Measurements from ENCODE around the gene GALM.

The GALM gene

GRCh38 chr2:38648107-38648761 lies 17.7 kb upstream of the GALM start:
- H3K4me1 Mint-ChIP-seq: no peaks in the 10 kb centered on the region
- peaks cover 4% of the 10 kb centered on the region for H3K27me3 Mint-ChIP-seq (ENCODE audit: low read depth)
- no peaks in the 10 kb centered on the region for H3K36me3 Mint-ChIP-seq (ENCODE audit: low read depth)
- no peak overlapping the region for H3K4me3 Mint-ChIP-seq
- H3K27ac Mint-ChIP-seq: no peak overlapping the region
- H3K9me3 Mint-ChIP-seq: peaks cover 7% of the 10 kb centered on the region
- no peak for TF ChIP-seq CTCF (IDR thresholded peaks at IDR 0.05; ENCODE audit: unreplicated experiment in 3 of 3)

- Mint-ChIP-seq H3K36me3 (ENCODE audit: low read depth) (no peaks in the 10 kb centered on the region), H3K9me3 (peaks cover 3% of the 10 kb centered on the region), H3K27ac (no peak overlapping the region)
Observed at GRCh38 chr2:38649176-38649728, 16.7 kb upstream of the GALM start.

GRCh38 chr2:38650012-38650411 lies 15.9 kb upstream of the GALM start:
- peaks cover 6% of the 10 kb centered on the region for H3K27me3 Mint-ChIP-seq (ENCODE audit: low read depth)
- no peak for TF ChIP-seq CTCF (IDR thresholded peaks at IDR 0.05; ENCODE audit: unreplicated experiment in 3 of 3)

More at GRCh38 chr2:38649176-38649728, 16.7 kb upstream of the GALM start:
- H3K27me3 Mint-ChIP-seq (ENCODE audit: low read depth): peaks cover 6% of the 10 kb centered on the region
- no peak for TF ChIP-seq CTCF (IDR thresholded peaks at IDR 0.05; ENCODE audit: unreplicated experiment in 3 of 3)
- H3K4me1 Mint-ChIP-seq: no peaks in the 10 kb centered on the region
- H3K4me3 Mint-ChIP-seq: no peak overlapping the region

GRCh38 chr2:38650717-38651116 lies 15.2 kb upstream of the GALM start:
- Mint-ChIP-seq H3K27ac (no peak overlapping the region), H3K9me3 (peaks cover 3% of the 10 kb centered on the region), H3K27me3 (ENCODE audit: low read depth) (peaks cover 6% of the 10 kb centered on the region), H3K4me1 (no peaks in the 10 kb centered on the region), H3K4me3 (no peak overlapping the region), H3K36me3 (ENCODE audit: low read depth) (no peaks in the 10 kb centered on the region)
- TF ChIP-seq CTCF (IDR thresholded peaks at IDR 0.05; ENCODE audit: unreplicated experiment in 3 of 3): no peak

More at GRCh38 chr2:38650012-38650411, 15.9 kb upstream of the GALM start:
- Mint-ChIP-seq H3K36me3 (ENCODE audit: low read depth) (no peaks in the 10 kb centered on the region), H3K4me3 (no peak overlapping the region), H3K27ac (no peak overlapping the region), H3K9me3 (peaks cover 3% of the 10 kb centered on the region), H3K4me1 (no peaks in the 10 kb centered on the region)

- Mint-ChIP-seq H3K4me3 (no peak overlapping the region), H3K9me3 (peaks cover 3% of the 10 kb centered on the region), H3K27ac (no peak overlapping the region), H3K4me1 (no peaks in the 10 kb centered on the region), H3K36me3 (ENCODE audit: low read depth) (no peaks in the 10 kb centered on the region), H3K27me3 (ENCODE audit: low read depth) (peaks cover 6% of the 10 kb centered on the region)
- TF ChIP-seq CTCF (IDR thresholded peaks at IDR 0.05; ENCODE audit: unreplicated experiment in 3 of 3): no peak
Observed at GRCh38 chr2:38652431-38653273, 13.3 kb upstream of the GALM start.

Measured in nephron (organoid).